PFSK-1 (cell line): ENCODE measurements around the gene CD4.
A peak's percentile ranks its signal among the peaks of the same experiment; 100 is the strongest.

Experiments used
- POLR2AphosphoS5 ChIP-seq: IDR thresholded peaks from 2 replicates; pipeline ENCODE4 v1.6.1; 2012; ENCODE audit warnings: low read depth, mild to moderate bottlenecking, control low read depth, low read length, moderate library complexity
- REST ChIP-seq, 2 experiments: IDR thresholded peaks; 2 replicates each; pipeline versions ENCODE4 v1.6.1 to v1.8.0; 2011 to 2012; ENCODE audit warnings: low read depth in 2 of 2, low read length in 2 of 2, control low read depth in 1 of 2, inconsistent platforms in 1 of 2, mild to moderate bottlenecking in 1 of 2, moderate library complexity in 1 of 2; ENCODE audit not compliant: insufficient read depth in 1 of 2
- SIN3A ChIP-seq: IDR thresholded peaks from 2 replicates; pipeline ENCODE4 v1.6.1; 2012; ENCODE audit warnings: mild to moderate bottlenecking, low read length, moderate library complexity, borderline replicate concordance; ENCODE audit not compliant: insufficient read depth

- peak; percentile 41 to 59; a peak in 1 of 4 replicates for TF ChIP-seq REST (IDR thresholded peaks at IDR 0.05; ENCODE audit: insufficient read depth in 1 of 2, low read depth in 2 of 2, low read length in 2 of 2)
- TF ChIP-seq POLR2AphosphoS5 = peak; percentile 93
- TF ChIP-seq SIN3A = no peak
Measured at GRCh38 chr12:6827437-6827911, 38.1 kb downstream of the CD4 start.
